BJ (cell line): Measurements from ENCODE around the gene FPGS. TPM values are rescaled to one million over a fixed set of nuclear protein-coding genes. Genes with fewer than 3 reads are reported as not detected.
"Not testable (repeated sequence)": the region's sequence is repeated elsewhere in the genome, so short reads cannot be mapped to it uniquely, and the experiment has no call there.

Experiments used
- CTCF ChIA-PET: fragments of 350-600 bp; formaldehyde crosslinking; extraction: SDS; loops from one replicate; lab custom pipeline; 2021; ENCODE audit warnings: antibody characterized with exemption, inconsistent platforms; lab: Yijun Ruan, JAX
- POLR2A ChIA-PET: fragments of 300-600 bp; sonication (Branson Sonifier 250); formaldehyde crosslinking; extraction: SDS; loops from one replicate; lab custom pipeline; 2021; ENCODE audit warnings: antibody characterized with exemption; lab: Charles Lee
- DNase-seq: peaks from one replicate; pipeline ENCODE4 v3.0.0-alpha.2; 2011; ENCODE audit warnings: low read depth
- H3K27me3 ChIP-seq: 2 replicates; pipeline ENCODE4 v1.6.0; 2011; ENCODE audit warnings: low read length; ENCODE audit not compliant: control insufficient read depth, insufficient read depth
- H3K36me3 ChIP-seq: 2 replicates; pipeline ENCODE4 v1.5.1; 2011; ENCODE audit warnings: low read length; ENCODE audit not compliant: control insufficient read depth, insufficient read depth
- H3K4me3 ChIP-seq: 2 replicates; pipeline ENCODE4 v1.5.1; 2011; ENCODE audit warnings: low read depth, mild to moderate bottlenecking, control low read depth, low read length
- CTCF ChIP-seq: IDR thresholded peaks from 2 replicates; pipeline ENCODE4 v1.5.1; 2011; ENCODE audit warnings: low read depth, mild to moderate bottlenecking, control low read depth, inconsistent platforms, low read length, moderate library complexity; ENCODE audit not compliant: insufficient read depth
- polyA plus RNA-seq: library from polyadenylated mRNA; depleted of rRNA; stranded (reverse); fragments of >200 nt; gene quantifications from 2 replicates; pipeline ENCODE4 v1.2.3, GENCODE V29; 2011

The FPGS gene
- polyA plus RNA-seq, 1 experiment: 61.9 TPM

- no peak for DNase-seq
- Histone ChIP-seq H3K36me3 (no peaks in the 10 kb centered on the region), H3K27me3 (peaks cover 5% of the 10 kb centered on the region; the same call in 1 of the 2 replicates), H3K4me3 (no peak overlapping the region)
- no peak for TF ChIP-seq CTCF
- ChIA-PET CTCF (interaction anchor here (0.6 to 2.1 kb wide), 4 partner anchors 13 to 317 kb away, joined by 3 to 7 read pairs (median 4); partner anchors contain the start of gene TOR2A), POLR2A (no interaction called here)
Observed at GRCh38 chr9:127779136-127779981, 23.3 kb upstream of the FPGS start.

- no peak for TF ChIP-seq CTCF
- no peak overlapping the region for H3K4me3 ChIP-seq
- no peaks in the 10 kb centered on the region for H3K36me3 ChIP-seq
- peaks cover 5% of the 10 kb centered on the region; the same call in 1 of the 2 replicates for H3K27me3 ChIP-seq
- ChIA-PET POLR2A (no interaction called here), CTCF (interaction anchor here (1.4 to 2.1 kb wide), 2 partner anchors 46 to 141 kb away, joined by 4 to 7 read pairs; partner anchors contain the start of gene TOR2A)
- DNase-seq: no peak
Observed at GRCh38 chr9:127780126-127780885, 22.4 kb upstream of the FPGS start.

- H3K4me3 ChIP-seq, DNase-seq, H3K27me3 ChIP-seq, H3K36me3 ChIP-seq, POLR2A ChIA-PET: not testable (repeated sequence)
- CTCF ChIA-PET: interaction anchor here (2.1 kb wide), 1 partner anchor 46 kb away, joined by 7 read pairs; the partner anchor contains the start of gene TOR2A
Observed at GRCh38 chr9:127780909-127781308, 21.8 kb upstream of the FPGS start.

- POLR2A ChIA-PET: no interaction called here
- CTCF ChIA-PET: interaction anchor here (2.1 kb wide), 1 partner anchor 47 kb away, joined by 7 read pairs; the partner anchor contains the start of gene TOR2A
- no peak overlapping the region for H3K4me3 ChIP-seq
- DNase-seq: no peak
- no peak for TF ChIP-seq CTCF
- H3K36me3 ChIP-seq: no peaks in the 10 kb centered on the region
- H3K27me3 ChIP-seq: peaks cover 3% of the 10 kb centered on the region; the same call in 1 of the 2 replicates
Observed at GRCh38 chr9:127781806-127782205, 20.9 kb upstream of the FPGS start.

GRCh38 chr9:127783111-127784008, 19.3 kb upstream of the FPGS start:
- Histone ChIP-seq H3K27me3 (0 out of 2 replicates have a peak, but pooled peaks cover 2% of the 10 kb centered on the region), H3K36me3 (peaks cover 11% of the 10 kb centered on the region), H3K4me3 (no peak overlapping the region)
- ChIA-PET POLR2A (no interaction called here), CTCF (interaction anchor here (1.0 to 4.1 kb wide), 8 partner anchors 18 to 141 kb away, joined by 3 to 23 read pairs (median 5); partner anchors contain the start of gene TOR2A)
- TF ChIP-seq CTCF: no peak
- DNase-seq: no peak
